ENCODE results near the gene OCA2. TPM values are rescaled to one million over a fixed set of nuclear protein-coding genes. Genes with fewer than 3 reads are reported as not detected.

OCA2 gene
- total RNA-seq, 1 experiment from 2014 or later = 0.31 TPM

DNA sequence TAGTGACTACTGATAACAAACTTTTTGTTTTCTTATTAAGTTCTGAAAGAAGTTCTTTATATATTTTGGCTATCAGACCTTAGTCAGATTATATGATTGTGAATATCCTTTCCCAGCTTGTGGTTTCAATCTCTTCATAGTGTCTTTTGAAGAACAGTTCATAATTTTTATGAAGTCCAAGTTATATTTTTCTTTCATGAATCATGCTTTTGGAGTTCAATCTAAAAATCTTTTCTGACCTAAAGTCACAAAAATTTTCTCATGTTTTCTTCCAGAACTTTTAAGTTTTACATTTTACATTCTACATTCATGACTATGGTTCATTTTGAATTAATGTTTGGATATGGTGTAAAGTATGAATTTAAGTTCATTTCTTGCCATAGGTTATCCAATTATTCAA is 34.2 kb upstream of the OCA2 start:
- Histone ChIP-seq H3K56ac (ENCODE audit: insufficient read length, low read depth, low read length) (no peak overlapping the region), H4K8ac (replicated peaks; ENCODE audit: insufficient read length, low read depth, low read length) (no peak overlapping the region), H3K23ac (ENCODE audit: insufficient read length, low read depth, low read length) (no peak overlapping the region), H4K91ac (ENCODE audit: insufficient read length, low read depth, low read length) (no peak overlapping the region), H3K14ac (ENCODE audit: insufficient read depth, low read length) (no peak overlapping the region), H3K27ac (ENCODE audit: insufficient read length, low read depth, low read length) (no peak overlapping the region), H4K5ac (ENCODE audit: insufficient read length, low read depth, low read length) (no peak overlapping the region), H2BK5ac (ENCODE audit: insufficient read length, low read length) (no peak overlapping the region), H3K18ac (ENCODE audit: insufficient read length, low read depth, low read length) (no peak overlapping the region), H3K9ac (ENCODE audit: extremely low read depth, insufficient read length, low read length) (no peak overlapping the region), H3K23me2 (ENCODE audit: insufficient read length, low read depth, low read length, poor library complexity, severe bottlenecking) (no peaks in the 10 kb centered on the region), H2AK5ac (ENCODE audit: insufficient read length, low read length) (no peak overlapping the region), H2BK120ac (ENCODE audit: low read depth, low read length, poor library complexity, severe bottlenecking) (no peak overlapping the region), H3K27me3 (ENCODE audit: insufficient read depth, low read length) (no peaks in the 10 kb centered on the region), H3T11ph (ENCODE audit: low read length) (no peak overlapping the region), H3K9me3 (ENCODE audit: control insufficient read depth, low read depth, low read length) (no peaks in the 10 kb centered on the region), H4K20me1 (ENCODE audit: control insufficient read depth, insufficient read depth, insufficient read length) (no peaks in the 10 kb centered on the region), H2BK12ac (ENCODE audit: insufficient read length, low read depth, low read length) (no peak overlapping the region), H3K4me1 (ENCODE audit: insufficient read depth, low read length) (peaks cover 3% of the 10 kb centered on the region; the same call in 1 of the 2 replicates), H2BK15ac (ENCODE audit: low read depth, low read length) (no peak overlapping the region), H3K79me2 (ENCODE audit: insufficient read depth, low read length) (no peaks in the 10 kb centered on the region), H2BK20ac (ENCODE audit: low read depth, low read length, poor library complexity, severe bottlenecking) (no peak overlapping the region), H3K79me1 (ENCODE audit: insufficient read depth, low read depth, low read length, poor library complexity, severe bottlenecking) (no peaks in the 10 kb centered on the region), H2AFZ (ENCODE audit: low read length) (no peak overlapping the region), H3K4ac (ENCODE audit: low read depth, low read length) (no peak overlapping the region), H3K4me2 (ENCODE audit: insufficient read depth, insufficient read length, low read length) (no peak overlapping the region)
- no peaks in the 10 kb centered on the region for H3K27me3 Mint-ChIP-seq (ENCODE audit: low read depth)
- H3K9me3 Mint-ChIP-seq = no peaks in the 10 kb centered on the region
- TF ChIP-seq, protein P1, sequence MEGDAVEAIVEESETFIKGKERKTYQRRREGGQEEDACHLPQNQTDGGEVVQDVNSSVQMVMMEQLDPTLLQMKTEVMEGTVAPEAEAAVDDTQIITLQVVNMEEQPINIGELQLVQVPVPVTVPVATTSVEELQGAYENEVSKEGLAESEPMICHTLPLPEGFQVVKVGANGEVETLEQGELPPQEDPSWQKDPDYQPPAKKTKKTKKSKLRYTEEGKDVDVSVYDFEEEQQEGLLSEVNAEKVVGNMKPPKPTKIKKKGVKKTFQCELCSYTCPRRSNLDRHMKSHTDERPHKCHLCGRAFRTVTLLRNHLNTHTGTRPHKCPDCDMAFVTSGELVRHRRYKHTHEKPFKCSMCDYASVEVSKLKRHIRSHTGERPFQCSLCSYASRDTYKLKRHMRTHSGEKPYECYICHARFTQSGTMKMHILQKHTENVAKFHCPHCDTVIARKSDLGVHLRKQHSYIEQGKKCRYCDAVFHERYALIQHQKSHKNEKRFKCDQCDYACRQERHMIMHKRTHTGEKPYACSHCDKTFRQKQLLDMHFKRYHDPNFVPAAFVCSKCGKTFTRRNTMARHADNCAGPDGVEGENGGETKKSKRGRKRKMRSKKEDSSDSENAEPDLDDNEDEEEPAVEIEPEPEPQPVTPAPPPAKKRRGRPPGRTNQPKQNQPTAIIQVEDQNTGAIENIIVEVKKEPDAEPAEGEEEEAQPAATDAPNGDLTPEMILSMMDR (conservative IDR thresholded peaks at IDR 0.05) = no peak
- DNase-seq = no peak
- H3K36me3 Mint-ChIP-seq (ENCODE audit: insufficient read depth in 1 of 3, low read depth in 3 of 3) = peaks cover 37 to 59% (median 49%) of the 10 kb centered on the region in 3 experiments
- peak overlapping the region in 1 of 3 experiments; percentile 55; a peak in 1 of 7 replicates for H3K27ac Mint-ChIP-seq
- H3K4me1 Mint-ChIP-seq = peaks cover 7 to 13% of the 10 kb centered on the region in 2 experiments; a peak in 3 of 4 replicates
- H3K4me3 Mint-ChIP-seq = no peak overlapping the region

Measured in H9 (cell line).